ENCODE data around the gene PTK7. TPM values are rescaled to one million over a fixed set of nuclear protein-coding genes. Genes with fewer than 3 reads are reported as not detected.
"Not testable (repeated sequence)": the region's sequence is repeated elsewhere in the genome, so short reads cannot be mapped to it uniquely, and the experiment has no call there.

Gene PTK7
- 37.3 TPM for total RNA-seq

DNA sequence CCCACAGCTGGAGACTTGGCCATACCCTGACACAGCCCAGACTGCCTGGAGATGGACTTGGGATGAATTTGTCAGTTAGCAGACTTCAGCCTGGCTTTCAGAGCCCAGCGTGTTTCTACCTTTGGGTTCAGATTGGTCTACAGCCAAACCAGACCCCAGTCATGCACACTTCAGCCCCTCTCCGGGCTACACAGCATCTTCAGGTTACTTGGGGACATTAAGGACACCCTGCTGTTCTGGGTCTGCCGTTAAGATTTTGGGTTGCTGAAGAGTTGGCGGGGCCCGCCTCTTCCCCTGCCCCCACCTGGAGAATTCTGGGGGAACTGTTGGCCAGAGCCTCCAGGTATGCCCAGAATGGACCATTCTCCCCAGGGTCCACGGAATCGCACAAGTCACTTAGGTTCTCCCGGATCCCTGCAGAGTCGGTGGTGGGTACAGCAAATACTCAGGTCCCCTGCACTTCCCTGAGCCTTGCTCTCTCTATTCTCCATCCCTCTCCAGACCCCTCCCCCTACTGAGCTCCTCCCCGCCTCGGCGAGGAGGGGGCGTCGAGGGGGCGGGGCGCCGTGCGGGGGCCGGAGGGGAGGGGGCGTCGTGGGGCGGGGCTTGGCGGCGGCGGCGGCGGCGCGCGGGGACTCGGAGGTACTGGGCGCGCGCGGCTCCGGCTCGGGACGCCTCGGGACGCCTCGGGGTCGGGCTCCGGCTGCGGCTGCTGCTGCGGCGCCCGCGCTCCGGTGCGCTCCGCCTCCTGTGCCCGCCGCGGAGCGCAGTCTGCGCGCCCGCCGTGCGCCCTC lies at the start of gene PTK7:
Gene PTK7 (plus strand): TSS at position 645 of the 794 bp plus-strand sequence. CDS start 175 bp downstream, outside the sequence.
- ATAC-seq, result peak; percentile 57

DNA sequence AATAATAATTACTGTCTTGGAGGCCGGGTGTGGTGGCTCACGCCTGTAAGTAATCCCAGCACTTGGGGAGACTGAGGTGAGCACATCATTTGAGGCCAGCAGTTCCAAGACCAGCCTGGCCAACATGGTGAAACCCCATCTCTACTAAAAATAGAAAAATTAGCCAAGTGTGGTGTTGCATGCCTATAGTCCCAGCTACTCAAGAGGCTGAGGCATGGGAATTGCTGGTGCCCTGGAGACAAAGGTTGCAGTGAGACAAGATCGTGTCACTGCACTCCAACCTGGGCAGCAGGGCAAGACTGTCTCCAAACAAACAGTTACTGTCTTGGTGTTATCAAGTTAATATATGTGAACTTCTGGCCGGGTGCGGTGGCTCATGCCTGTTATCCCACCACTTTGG lies 49.7 kb upstream of the PTK7 start:
- no peak for ATAC-seq

DNA sequence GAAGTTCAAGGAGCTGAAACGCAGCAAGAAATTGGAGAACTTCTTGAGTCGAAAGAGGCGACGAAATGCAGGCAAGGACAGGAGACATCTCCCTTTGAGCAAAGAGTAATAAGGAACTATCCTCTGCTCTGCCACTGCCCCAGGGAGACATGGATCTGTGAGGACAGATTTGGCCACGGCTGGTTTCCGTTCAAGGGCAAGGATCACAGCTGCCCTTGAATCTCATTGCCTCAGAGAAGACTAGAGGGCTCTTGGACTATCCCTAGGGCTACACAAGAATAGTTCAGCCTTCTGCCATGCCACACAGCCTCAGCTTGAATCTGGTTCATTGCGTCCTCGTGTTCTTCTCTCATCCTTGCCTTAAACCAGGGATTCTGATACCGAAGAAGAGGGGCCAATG lies 47.0 kb upstream of the PTK7 start:
- ATAC-seq, result no peak

DNA sequence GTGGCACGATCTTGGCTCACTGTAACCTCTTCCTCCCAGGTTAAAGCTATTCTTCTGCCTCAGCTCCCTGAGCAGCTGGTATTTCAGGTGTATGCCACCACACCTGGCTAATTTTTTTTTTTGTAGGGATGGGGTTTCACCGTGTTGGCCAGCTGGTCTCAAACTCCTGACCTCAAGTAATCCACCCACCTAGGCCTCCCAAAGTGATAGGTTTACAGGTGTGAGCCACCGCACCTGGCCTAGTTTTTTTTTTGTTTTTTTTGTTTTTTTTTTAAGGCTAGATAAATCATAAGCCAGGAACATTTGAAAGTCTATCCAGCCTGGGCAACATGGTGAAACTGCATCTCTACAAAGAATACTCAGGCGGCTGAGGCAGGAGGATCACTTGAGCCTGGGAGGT lies 43.8 kb upstream of the PTK7 start:
- no peak for ATAC-seq

DNA sequence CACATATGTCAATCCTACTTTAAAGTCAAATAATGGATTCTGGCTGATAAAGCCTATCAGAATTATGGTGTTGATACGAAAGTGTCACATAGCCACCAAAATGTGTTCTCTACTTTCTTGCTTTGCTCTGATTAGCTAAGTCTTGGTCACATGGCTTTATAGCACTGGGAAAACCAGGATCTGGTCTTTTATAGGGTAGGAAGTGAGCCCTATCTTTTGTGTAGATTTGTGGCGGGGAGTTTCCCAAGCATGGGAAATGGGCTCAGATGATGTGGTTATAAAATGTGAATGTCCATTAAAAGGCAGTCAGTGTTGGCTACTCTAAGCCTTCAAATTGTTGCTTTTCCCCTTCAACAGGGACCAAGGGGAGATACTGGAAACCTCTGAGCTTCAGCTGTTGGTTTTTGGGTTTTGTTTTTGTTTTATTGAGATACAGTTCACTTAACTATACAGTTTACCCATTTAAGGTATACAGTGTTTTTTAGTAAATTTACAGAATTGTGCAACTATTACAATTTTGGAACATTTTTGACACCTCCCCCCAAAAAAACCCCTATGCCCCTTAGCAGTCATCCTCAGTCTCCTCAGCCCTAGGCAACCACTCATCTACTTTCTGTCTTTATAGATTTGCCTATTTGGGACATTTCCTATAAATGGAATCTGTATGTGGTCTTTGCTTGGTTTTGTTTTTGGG lies 42.5 kb upstream of the PTK7 start:
- ATAC-seq, result no peak

DNA sequence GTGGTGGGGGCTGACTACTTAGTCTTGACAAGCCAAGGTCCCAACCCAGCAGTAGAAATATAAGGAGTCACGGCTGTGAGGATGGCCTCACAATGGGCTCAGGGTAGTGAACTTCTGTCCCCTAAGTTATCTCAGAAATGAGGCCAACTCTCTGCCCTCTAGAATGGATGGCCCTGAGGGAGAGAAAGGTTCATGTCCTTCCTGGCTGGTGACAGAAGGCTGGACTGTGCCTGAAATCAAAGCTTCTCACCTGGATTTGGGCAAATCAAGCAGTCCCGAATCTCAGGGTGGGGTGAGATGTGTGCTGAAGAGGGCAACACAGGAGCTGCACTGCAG lies 42.0 kb upstream of the PTK7 start:
- ATAC-seq, result no peak

DNA sequence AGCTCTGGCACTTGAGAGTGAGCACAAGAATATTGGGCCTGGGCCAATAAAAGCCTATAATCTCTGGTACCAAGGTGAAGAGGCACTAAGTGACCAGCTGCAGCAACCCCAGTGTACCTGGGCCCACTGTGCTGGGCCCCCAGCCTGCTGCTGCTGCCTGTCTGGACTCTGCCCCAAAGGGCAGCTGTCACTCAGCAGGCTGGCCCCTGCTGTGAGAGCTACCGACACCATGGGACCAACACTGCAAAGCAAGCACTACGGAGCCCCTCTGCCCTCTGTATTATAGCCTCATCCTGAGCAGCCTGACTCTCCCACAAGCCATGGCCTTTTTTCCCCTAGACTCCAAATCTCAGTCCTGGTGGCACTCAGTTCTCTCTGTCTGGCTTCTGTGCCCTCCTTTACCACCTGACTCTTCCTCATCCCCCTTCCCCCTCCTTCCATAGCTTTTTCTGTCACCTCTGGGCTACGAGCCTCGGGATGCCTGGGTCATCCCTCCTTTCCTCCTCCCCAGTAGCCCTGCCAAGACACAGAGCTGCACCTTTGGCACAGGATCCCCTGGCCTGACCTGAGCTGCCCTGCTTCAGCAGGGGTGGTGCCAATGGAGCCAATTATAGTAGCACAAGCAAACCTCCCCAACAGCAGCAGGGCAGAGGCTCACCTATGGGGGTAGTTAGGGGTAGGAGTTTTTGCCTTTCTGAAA lies 40.5 kb upstream of the PTK7 start:
- no peak for ATAC-seq

DNA sequence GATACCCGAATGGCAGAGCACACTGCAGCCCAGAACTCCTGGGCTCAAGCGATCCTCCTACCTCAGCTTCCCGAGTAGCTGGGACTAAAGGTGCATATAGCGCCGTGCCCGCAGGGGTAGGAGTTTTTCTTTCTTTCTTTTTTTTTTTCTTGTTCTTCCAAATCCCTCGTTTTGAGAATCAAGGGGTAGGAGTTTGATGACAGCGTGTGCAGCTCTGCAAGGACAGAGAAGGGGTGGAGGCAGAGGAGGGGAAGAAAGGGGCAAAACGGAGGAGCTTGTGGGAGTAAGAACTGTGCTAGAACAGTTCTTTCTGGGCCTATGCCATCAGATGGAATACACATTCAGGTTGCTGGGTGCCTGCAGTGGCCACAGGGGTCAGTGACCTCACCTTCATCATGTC lies 39.4 kb upstream of the PTK7 start:
- ATAC-seq, result no peak

DNA sequence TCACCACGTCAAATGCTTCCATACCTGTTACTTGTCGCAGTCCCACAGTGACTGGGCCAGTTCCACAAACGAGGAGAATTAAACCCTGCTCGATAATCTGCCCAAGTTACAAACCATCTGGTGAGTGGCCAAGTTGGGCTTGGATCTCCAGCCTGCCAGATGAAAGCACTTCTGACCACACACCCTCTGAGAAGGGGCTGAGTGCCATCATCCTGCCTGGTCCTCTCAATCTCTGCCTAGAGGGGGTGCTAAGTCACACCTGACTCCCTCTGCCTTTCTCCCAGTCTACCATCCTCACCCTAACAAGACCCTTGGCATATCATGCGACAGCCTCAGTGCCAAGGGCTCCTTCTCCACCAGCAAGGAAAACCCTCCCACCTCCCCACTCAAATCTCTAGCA lies 38.9 kb upstream of the PTK7 start:
- no peak for ATAC-seq

DNA sequence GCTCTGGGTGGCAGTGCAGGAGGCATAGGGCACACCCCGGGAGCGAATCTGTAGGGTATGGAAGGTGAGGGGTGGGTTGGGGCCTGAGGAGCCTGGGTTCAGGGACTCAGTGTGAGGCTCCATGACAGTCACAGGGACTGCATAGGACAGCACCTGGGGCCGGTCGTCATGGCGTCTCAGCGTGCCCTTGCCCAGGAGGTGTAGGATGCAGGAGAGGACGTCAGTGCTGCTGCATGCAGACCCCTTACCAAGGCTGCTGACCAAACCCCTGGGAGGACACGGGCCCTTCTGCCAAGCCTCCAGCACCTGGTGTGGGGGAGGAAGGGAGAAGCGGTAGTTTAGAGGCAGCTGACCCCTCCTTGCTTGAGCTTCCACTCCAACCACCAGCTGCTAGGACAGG lies 38.4 kb upstream of the PTK7 start:
- ATAC-seq, result peak; percentile 11

DNA sequence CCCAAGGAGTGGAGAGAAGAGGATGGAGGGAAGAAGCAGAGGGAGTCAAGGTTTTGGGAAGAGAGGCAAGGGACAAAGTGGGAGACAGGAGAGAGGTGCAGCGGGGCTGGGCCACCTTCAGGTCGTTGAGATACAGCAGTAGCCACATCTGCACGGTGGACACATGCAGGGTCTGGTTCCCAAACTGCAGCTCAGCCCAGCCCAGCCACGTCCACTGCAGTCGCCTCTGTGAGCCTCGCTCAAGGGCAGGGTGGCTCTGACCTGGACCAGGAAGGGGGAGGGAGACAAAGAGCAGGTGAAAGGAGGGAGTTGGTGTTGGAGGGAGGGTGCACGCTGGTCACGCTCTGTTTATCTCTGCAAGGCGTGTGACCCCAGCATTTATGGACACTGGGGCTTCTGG lies 37.4 kb upstream of the PTK7 start:
- ATAC-seq, result no peak

DNA sequence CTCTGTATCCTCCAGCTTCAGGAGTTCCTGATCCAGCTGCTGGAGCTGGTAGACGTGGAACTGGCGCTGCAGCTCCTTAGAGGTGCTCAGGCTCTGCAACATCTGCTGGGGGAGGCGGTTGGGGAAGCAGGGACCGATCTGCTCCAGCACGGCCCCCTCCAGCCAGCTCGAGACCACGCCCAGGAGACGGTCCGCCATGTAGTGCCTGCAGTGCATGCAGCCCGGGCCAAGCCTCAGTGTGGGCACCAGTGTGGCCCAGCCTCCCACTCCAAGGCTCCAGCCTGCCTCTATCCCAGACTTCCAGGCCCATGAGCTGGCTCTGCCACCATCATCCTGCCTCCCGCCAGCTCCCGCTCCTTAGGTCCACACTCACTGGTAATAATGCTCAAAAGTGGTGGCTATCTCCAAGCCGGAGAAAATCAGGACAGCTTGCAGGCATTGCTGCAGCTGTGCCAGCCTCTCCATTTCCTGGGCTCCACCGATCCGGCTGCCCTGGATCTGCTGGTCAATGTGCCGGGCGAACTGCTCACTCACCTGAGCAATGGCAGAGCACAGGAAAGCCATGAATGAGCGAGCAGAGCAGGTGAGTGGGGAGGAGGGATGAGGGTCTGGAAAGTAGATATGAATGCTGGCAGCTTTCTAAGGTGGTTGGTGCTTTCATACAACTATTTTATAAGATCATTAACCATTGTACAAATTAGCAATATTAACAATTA lies 35.4 kb upstream of the PTK7 start:
- no peak for ATAC-seq

DNA sequence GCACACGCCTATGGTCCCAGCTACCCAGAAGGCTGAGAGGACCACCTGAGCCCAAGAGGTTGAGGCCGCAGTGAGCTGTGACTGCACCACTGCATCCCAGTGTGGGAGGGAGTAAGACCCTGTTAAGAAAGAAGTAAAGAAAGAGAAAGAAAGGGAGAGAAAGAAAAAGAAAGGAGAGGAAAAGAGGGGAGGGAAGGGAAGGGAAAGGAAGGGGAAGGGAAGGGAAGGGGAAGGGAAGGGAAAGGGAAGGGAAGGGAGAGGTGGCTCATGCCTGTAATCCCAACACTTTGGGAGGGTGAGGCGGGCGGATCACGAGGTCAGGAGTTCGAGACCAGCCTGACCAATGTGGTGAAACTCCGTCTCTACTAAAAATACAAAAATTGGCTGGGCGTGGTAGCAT lies 34.6 kb upstream of the PTK7 start:
- not testable (repeated sequence) for ATAC-seq

DNA sequence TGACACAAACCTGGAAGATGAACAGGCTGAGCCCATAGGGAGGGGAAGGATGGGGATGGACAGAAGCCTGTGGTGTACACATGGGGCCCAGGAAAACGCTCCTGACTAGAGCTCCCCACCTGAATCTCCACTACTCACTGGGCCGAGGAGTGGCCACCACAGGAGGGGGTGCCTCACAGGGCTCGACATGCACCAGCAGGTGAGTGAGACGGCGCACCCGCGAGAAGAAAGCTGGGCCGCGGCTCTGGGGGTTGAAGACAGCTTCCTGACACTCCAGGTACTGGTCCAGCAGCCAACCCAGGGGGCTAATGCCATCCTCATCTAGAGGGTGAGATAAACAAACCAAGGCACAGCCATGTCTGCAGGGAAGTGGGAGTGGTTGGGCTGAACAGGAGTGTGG lies 32.8 kb upstream of the PTK7 start:
- no peak for ATAC-seq

DNA sequence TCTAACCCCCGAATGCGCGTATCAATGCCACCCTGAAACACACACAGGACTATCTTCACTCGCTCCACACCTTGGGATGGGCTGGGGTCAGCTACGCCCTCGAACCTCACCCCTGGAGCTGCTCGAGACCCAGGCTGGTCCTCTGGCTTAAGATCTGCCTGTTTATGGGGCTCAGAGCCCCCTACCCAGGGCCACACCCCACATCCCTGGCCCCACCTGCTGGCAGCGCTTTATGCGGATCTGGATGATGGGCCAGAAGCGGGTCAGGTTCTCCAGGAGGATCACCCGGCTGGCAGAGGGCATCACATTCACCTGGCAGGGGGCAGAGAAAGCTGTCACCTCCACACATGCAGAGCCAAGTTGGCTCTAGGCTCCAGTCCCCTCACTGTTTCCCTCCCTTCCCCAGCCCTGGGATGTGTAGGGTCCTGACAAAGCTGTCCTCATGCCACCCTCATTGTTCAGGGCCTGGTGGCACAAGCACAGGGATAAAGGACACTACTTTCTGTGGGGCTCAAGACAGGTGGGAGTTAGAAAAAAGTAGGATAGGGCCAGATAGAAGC lies 30.7 kb upstream of the PTK7 start:
- ATAC-seq, result no peak

DNA sequence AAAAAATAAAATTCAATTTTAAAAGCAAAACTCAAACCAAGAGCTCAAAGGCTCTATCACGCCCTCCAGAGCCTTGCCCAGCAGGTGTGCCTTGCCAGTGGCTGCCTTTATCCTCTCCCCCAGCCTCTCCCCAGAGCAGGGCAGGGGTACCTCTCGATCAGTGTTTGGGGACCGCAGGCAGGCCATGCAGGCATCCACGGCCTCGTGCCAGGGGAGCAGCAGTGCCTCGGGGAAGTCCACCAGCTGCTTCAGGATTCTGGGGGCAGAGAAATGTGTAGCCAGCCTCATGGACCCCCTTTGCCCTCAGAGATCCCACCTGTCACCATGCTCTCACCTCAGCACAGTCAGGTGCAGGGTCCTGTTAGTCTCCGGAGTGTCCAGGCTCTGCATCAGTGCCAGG lies 28.1 kb upstream of the PTK7 start:
- no peak for ATAC-seq

DNA sequence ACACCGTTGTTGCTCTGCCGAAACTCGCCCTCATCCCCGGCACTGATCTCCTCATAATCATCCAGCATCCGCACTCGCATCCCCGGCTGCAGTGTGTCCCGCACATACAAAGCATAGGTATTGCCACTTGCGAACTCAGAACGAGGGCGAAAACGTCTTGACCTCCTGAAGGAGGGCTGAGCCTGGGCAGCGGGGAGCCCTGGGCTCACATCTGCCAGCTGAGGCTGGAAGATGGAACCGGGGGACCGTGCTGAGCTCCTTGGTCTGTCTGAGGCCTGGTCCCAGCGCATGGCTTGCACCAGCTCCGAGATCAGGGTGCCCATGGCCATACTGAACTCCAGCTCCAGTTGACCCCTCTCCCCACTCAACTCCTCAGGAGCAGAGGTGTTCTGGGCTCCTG lies 25.1 kb upstream of the PTK7 start:
- no peak for ATAC-seq

DNA sequence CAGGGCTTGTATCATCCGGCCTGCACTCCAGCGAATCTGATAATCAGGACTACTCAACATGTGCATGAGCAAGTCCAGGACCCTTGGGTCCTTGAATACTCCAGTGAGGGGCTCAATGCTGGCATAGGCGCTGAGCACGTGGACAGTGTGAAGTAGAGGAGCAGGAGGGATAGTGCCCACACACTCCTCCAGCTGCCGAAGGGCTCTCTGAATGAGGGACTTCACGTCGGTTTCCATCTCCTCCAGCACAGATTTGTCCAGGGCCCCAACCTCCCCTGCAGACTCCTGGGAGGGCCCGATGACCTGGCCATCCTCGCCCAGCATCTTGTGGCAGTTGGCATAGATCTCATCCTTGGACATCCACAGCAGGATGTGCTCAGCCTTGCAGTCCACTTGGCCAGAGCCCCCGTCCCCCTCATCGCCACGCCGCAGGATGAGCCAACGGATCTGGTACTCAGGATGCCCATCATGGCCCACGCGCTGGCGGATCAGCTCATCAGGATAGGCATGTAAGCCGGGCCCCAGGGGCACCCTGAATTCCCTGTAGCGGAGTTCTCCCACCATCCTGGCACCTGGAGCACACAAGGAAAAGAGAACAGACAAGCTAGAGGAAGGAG lies 23.8 kb upstream of the PTK7 start:
- no peak for ATAC-seq

DNA sequence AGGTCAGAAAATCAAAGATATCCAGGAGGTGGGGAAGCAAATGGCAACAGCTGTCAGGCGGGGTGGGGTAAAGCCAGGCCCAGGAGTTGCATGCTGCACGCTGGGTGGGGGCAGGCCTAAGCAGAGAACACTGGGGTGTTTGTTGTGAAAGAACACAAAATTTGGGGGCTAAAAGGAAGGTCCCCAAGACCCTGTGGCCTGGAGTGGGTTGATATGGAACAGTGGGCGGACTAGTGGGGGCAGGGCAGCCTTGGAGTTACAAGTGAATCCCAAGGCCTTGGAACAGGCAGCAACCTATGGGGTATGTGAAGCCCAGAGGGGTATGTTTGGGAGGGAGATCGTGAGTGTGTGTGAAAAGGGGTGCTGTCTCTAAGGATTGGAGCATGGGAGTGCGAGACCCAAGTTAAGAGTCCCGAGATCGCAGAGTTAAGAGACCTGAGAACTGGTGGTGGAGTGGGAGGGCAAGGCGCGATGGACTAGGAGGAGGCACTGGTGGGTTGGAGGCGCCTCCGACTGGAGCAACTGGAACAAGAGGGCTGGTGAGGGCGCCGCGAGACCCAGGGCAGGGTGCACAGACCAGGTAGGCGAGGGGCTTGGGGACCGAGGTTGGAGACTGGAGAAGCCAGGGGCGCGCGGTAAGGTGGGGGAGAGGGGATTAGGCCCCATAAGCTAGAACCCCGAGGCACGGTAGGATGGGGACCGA lies 23.1 kb upstream of the PTK7 start:
- peak; percentile 27 for ATAC-seq

DNA sequence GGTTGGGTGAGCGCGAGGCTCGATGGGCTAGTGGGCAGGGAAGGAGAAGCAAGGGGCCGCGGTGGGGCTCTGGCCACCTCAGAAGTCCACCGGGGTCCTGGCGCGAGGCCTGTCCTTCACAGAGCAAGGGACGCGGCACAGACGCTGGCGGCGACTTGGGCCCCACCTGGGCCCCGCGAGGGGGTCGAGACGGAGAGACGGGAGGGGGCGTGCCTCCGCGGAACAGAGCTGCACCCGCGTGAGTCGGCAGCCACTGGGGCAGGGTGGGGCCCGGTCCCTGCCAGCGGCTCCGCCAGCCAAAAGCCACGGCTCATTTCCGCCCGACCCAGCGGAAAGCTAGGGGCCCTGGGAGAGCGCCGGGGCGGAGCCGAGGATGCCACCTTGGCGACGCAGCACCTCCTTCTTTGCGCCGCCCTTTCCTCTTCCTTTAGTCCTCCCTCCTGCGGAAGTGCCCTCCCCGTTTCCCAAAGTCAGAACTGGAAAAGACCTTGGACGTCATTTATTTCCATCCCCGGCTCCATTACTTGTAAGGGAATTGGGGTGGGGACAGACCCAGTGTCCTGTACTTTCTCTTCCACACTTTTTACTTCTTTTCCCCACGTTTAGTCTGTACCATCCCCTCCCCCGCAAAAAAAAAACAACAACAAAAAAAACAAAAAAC lies 22.4 kb upstream of the PTK7 start, which contains the start of gene CUL7:
Gene CUL7 (minus strand): TSS at position 307 of the 661 bp plus-strand sequence. CDS start 1,063 bp downstream, outside the sequence.
- peak; percentile 97 for ATAC-seq

Measured in esophagus mucosa (tissue), 1 donor.